ENCODE measurements around the gene USH1C.

Gene USH1C

DNA sequence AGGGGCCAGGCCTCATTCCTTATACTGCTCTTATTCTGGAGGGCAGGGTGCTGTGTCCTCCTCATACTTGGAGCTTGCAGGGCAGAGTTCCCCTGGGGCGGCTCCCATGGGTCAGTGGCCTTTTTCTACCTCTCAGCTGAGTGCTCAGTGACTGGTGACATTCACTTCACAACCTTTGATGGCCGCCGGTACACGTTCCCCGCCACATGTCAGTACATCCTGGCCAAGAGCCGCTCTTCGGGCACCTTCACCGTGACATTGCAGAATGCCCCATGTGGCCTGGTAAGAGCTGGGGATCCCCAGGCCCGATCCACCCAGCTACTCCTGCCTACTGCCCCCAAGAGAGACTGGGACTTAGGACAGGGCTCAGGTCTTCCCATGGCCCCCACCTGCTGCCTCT, 17.3 kb upstream of the USH1C start:
- CTCF ChIA-PET = interaction anchor here (0.6 to 2.6 kb wide), 4 partner anchors 33 to 332 kb away, joined by 3 to 6 read pairs (median 3); no protein-coding TSS in a partner anchor
- Histone ChIP-seq H3K4me3 (ENCODE audit: low read depth, low read length) (no peak overlapping the region), H3K27ac (ENCODE audit: extremely low read depth, low read depth, low read length) (no peak overlapping the region), H3K36me3 (ENCODE audit: control insufficient read depth in 2 of 2, insufficient read depth in 1 of 2, low read length in 2 of 2) (no peaks in the 10 kb centered on the region), H3K9me3 (ENCODE audit: control insufficient read depth, insufficient read depth, low read depth, low read length) (no peaks in the 10 kb centered on the region), H3K4me1 (ENCODE audit: control insufficient read depth, insufficient read depth, low read length) (no peaks in the 10 kb centered on the region)
- TF ChIP-seq SP3 (tag by site-specific recombination; IDR thresholded peaks at IDR 0.05) = no peak
- TF ChIP-seq, protein P1, sequence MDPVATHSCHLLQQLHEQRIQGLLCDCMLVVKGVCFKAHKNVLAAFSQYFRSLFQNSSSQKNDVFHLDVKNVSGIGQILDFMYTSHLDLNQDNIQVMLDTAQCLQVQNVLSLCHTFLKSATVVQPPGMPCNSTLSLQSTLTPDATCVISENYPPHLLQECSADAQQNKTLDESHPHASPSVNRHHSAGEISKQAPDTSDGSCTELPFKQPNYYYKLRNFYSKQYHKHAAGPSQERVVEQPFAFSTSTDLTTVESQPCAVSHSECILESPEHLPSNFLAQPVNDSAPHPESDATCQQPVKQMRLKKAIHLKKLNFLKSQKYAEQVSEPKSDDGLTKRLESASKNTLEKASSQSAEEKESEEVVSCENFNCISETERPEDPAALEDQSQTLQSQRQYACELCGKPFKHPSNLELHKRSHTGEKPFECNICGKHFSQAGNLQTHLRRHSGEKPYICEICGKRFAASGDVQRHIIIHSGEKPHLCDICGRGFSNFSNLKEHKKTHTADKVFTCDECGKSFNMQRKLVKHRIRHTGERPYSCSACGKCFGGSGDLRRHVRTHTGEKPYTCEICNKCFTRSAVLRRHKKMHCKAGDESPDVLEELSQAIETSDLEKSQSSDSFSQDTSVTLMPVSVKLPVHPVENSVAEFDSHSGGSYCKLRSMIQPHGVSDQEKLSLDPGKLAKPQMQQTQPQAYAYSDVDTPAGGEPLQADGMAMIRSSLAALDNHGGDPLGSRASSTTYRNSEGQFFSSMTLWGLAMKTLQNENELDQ (tag by site-specific recombination; IDR thresholded peaks at IDR 0.05; ENCODE audit: low read depth) = no peak
- TF ChIP-seq ZNF416 (tag by site-specific recombination; IDR thresholded peaks at IDR 0.05) = no peak
- no peak for TF ChIP-seq GLIS2 (tag by site-specific recombination; IDR thresholded peaks at IDR 0.05)
- TF ChIP-seq, protein P2, sequence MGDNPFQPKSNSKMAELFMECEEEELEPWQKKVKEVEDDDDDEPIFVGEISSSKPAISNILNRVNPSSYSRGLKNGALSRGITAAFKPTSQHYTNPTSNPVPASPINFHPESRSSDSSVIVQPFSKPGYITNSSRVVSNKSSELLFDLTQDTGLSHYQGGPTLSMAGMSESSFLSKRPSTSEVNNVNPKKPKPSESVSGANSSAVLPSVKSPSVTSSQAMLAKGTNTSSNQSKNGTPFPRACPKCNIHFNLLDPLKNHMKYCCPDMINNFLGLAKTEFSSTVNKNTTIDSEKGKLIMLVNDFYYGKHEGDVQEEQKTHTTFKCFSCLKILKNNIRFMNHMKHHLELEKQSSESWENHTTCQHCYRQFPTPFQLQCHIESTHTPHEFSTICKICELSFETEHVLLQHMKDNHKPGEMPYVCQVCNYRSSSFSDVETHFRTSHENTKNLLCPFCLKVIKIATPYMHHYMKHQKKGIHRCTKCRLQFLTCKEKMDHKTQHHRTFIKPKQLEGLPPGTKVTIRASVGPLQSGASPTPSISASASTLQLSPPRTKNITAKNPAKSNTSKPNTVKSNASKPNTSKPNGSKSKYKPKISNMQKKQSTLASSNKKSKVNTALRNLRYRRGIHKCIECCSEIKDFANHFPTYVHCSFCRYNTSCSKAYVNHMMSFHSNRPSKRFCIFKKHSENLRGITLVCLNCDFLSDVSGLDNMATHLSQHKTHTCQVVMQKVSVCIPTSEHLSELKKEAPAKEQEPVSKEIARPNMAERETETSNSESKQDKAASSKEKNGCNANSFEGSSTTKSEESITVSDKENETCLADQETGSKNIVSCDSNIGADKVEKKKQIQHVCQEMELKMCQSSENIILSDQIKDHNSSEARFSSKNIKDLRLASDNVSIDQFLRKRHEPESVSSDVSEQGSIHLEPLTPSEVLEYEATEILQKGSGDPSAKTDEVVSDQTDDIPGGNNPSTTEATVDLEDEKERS (tag by site-specific recombination; IDR thresholded peaks at IDR 0.05) = no peak
- no peak for TF ChIP-seq ZBTB8A (tag by site-specific recombination; IDR thresholded peaks at IDR 0.05)
- TF ChIP-seq, protein P3, sequence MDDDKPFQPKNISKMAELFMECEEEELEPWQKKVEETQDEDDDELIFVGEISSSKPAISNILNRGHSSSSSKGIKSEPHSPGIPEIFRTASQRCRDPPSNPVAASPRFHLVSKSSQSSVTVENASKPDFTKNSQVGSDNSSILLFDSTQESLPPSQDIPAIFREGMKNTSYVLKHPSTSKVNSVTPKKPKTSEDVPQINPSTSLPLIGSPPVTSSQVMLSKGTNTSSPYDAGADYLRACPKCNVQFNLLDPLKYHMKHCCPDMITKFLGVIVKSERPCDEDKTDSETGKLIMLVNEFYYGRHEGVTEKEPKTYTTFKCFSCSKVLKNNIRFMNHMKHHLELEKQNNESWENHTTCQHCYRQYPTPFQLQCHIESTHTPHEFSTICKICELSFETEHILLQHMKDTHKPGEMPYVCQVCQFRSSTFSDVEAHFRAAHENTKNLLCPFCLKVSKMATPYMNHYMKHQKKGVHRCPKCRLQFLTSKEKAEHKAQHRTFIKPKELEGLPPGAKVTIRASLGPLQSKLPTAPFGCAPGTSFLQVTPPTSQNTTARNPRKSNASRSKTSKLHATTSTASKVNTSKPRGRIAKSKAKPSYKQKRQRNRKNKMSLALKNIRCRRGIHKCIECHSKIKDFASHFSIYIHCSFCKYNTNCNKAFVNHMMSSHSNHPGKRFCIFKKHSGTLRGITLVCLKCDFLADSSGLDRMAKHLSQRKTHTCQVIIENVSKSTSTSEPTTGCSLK (tag by site-specific recombination; IDR thresholded peaks at IDR 0.05) = no peak
- no peak for TF ChIP-seq ZNF335 (tag by site-specific recombination; conservative IDR thresholded peaks at IDR 0.05)
- TF ChIP-seq SETDB1 (IDR thresholded peaks at IDR 0.05; ENCODE audit: insufficient read length, low read length) = no peak
- TF ChIP-seq FEZF1 (tag by site-specific recombination; IDR thresholded peaks at IDR 0.05) = no peak
- TF ChIP-seq ZNF311 (tag by site-specific recombination; IDR thresholded peaks at IDR 0.05; ENCODE audit: borderline replicate concordance) = no peak
- TF ChIP-seq ZNF138 (tag by site-specific recombination; IDR thresholded peaks at IDR 0.05; ENCODE audit: borderline replicate concordance) = no peak
- TF ChIP-seq BCL11B (tag by site-specific recombination; IDR thresholded peaks at IDR 0.05; ENCODE audit: low read depth) = no peak
- TF ChIP-seq ZNF133 (tag by site-specific recombination; IDR thresholded peaks at IDR 0.05) = no peak
- TF ChIP-seq ZNF654 (tag by site-specific recombination; IDR thresholded peaks at IDR 0.05; ENCODE audit: low read depth) = no peak
- POLR2A ChIA-PET = no interaction called here

DNA sequence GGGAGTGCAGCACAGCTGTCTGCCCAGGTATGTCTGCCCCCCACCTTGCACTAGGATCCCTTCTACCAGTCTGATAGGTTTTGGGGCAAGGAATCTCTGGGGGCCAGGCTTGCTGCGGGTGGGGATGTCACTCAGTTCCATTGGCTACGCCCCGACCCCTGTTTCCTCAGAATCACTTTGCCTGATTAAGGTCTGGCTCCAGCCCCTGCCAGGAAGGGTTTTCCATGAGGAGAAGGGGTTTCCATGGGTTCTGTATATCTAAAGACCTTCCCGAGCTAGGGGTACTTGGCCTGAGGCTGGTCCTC, 16.8 kb upstream of the USH1C start:
- POLR2A ChIA-PET = no interaction called here
- CTCF ChIA-PET = interaction anchor here (0.6 to 2.6 kb wide), 3 partner anchors 33 to 332 kb away, joined by 3 to 6 read pairs (median 3); no protein-coding TSS in a partner anchor
- Histone ChIP-seq H3K9me3 (ENCODE audit: control insufficient read depth, insufficient read depth, low read depth, low read length) (no peaks in the 10 kb centered on the region), H3K27ac (ENCODE audit: extremely low read depth, low read depth, low read length) (no peak overlapping the region), H3K4me1 (ENCODE audit: control insufficient read depth, insufficient read depth, low read length) (no peaks in the 10 kb centered on the region), H3K36me3 (ENCODE audit: control insufficient read depth in 2 of 2, insufficient read depth in 1 of 2, low read length in 2 of 2) (no peaks in the 10 kb centered on the region), H3K4me3 (ENCODE audit: low read depth, low read length) (no peak overlapping the region)
- no peak for TF ChIP-seq ZNF324 (tag by site-specific recombination; IDR thresholded peaks at IDR 0.05)
- TF ChIP-seq BCL11A (tag by site-specific recombination; IDR thresholded peaks at IDR 0.05; ENCODE audit: low read depth) = no peak
- TF ChIP-seq, protein P4, sequence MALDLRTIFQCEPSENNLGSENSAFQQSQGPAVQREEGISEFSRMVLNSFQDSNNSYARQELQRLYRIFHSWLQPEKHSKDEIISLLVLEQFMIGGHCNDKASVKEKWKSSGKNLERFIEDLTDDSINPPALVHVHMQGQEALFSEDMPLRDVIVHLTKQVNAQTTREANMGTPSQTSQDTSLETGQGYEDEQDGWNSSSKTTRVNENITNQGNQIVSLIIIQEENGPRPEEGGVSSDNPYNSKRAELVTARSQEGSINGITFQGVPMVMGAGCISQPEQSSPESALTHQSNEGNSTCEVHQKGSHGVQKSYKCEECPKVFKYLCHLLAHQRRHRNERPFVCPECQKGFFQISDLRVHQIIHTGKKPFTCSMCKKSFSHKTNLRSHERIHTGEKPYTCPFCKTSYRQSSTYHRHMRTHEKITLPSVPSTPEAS (tag by site-specific recombination; IDR thresholded peaks at IDR 0.05) = no peak
- TF ChIP-seq, protein P1 (tag by site-specific recombination; IDR thresholded peaks at IDR 0.05; ENCODE audit: low read depth) = no peak
- TF ChIP-seq, protein P5, sequence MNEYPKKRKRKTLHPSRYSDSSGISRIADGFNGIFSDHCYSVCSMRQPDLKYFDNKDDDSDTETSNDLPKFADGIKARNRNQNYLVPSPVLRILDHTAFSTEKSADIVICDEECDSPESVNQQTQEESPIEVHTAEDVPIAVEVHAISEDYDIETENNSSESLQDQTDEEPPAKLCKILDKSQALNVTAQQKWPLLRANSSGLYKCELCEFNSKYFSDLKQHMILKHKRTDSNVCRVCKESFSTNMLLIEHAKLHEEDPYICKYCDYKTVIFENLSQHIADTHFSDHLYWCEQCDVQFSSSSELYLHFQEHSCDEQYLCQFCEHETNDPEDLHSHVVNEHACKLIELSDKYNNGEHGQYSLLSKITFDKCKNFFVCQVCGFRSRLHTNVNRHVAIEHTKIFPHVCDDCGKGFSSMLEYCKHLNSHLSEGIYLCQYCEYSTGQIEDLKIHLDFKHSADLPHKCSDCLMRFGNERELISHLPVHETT (tag by site-specific recombination; IDR thresholded peaks at IDR 0.05) = no peak
- TF ChIP-seq ZXDB (tag by site-specific recombination; IDR thresholded peaks at IDR 0.05) = no peak
- TF ChIP-seq ZNF223 (tag by site-specific recombination; IDR thresholded peaks at IDR 0.05) = no peak
- TF ChIP-seq ZNF311 (tag by site-specific recombination; IDR thresholded peaks at IDR 0.05; ENCODE audit: borderline replicate concordance) = no peak
- TF ChIP-seq ZBTB21 (tag by site-specific recombination; IDR thresholded peaks at IDR 0.05) = no peak
- no peak for TF ChIP-seq ZNF2 (tag by site-specific recombination; IDR thresholded peaks at IDR 0.05)
- no peak for TF ChIP-seq ZSCAN30 (tag by site-specific recombination; IDR thresholded peaks at IDR 0.05)
